Upper lobe of left lung (tissue), 4 donors: Measurements from ENCODE around the gene MOB3B.

Experiments used
- EP300 ChIP-seq, 4 donors: sonication (generic); formaldehyde crosslinking; IDR thresholded peaks; one replicate each; pipeline ENCODE4 v1.5.1; 2017; ENCODE audit warnings: antibody characterized with exemption in 4 of 4, control low read depth in 2 of 4
- POLR2A ChIP-seq, 4 donors: fragments of 450-650 bp; IDR thresholded peaks; one replicate each; pipeline ENCODE4 v1.5.1; 2016 to 2017; ENCODE audit warnings: antibody characterized with exemption in 4 of 4, mild to moderate bottlenecking in 2 of 4
- POLR2AphosphoS5 ChIP-seq, 2 donors: sonication (generic); formaldehyde crosslinking; IDR thresholded peaks; one replicate each; pipeline ENCODE4 v1.5.1; 2017; ENCODE audit warnings: antibody characterized with exemption in 2 of 2
- TF ChIP-seq, protein P1 (sequence below), 6 experiments: fragments of 450-650 bp in 4 of 6; fragments of 200-600 bp in 2 of 6; sonication (generic) in 2 of 6; IDR thresholded peaks; one replicate each; pipeline ENCODE4 v1.5.1; 2016 to 2019; ENCODE audit warnings: antibody characterized with exemption in 6 of 6

GRCh38 chr9:27279611-27280010 is 250.0 kb downstream of the MOB3B start:
- TF ChIP-seq, protein P1, sequence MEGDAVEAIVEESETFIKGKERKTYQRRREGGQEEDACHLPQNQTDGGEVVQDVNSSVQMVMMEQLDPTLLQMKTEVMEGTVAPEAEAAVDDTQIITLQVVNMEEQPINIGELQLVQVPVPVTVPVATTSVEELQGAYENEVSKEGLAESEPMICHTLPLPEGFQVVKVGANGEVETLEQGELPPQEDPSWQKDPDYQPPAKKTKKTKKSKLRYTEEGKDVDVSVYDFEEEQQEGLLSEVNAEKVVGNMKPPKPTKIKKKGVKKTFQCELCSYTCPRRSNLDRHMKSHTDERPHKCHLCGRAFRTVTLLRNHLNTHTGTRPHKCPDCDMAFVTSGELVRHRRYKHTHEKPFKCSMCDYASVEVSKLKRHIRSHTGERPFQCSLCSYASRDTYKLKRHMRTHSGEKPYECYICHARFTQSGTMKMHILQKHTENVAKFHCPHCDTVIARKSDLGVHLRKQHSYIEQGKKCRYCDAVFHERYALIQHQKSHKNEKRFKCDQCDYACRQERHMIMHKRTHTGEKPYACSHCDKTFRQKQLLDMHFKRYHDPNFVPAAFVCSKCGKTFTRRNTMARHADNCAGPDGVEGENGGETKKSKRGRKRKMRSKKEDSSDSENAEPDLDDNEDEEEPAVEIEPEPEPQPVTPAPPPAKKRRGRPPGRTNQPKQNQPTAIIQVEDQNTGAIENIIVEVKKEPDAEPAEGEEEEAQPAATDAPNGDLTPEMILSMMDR (IDR thresholded peaks at IDR 0.05), result no peak
- TF ChIP-seq POLR2AphosphoS5 (IDR thresholded peaks at IDR 0.05) (no peak), POLR2A (IDR thresholded peaks at IDR 0.05) (no peak), EP300 (IDR thresholded peaks at IDR 0.05) (no peak)
